ENCODE measurements around the gene UGT1A6.

- no peak for TF ChIP-seq EZH2 (IDR thresholded peaks at IDR 0.05; ENCODE audit: borderline replicate concordance, low read depth, low read length, severe bottlenecking)
- no peak for TF ChIP-seq POLR2A (IDR thresholded peaks at IDR 0.05; ENCODE audit: low read depth, low read length)
- TF ChIP-seq CTCF (IDR thresholded peaks at IDR 0.05; ENCODE audit: extremely low read depth in 1 of 2, insufficient read depth in 1 of 2, low read depth in 1 of 2, low read length in 2 of 2), result no peak
- TF ChIP-seq POLR2AphosphoS5 (IDR thresholded peaks at IDR 0.05; ENCODE audit: insufficient read depth, low read depth, low read length), result no peak
- no peak for TF ChIP-seq MYC (IDR thresholded peaks at IDR 0.05; ENCODE audit: low read depth, low read length)
These were observed 114.7 kb downstream of the UGT1A6 start for GRCh38 chr2:233807215-233807865.
